Upper lobe of left lung (tissue), 4 donors: Measurements from ENCODE around the gene FBXL7.

ENCODE experiments used
- POLR2A ChIP-seq, 4 donors: fragments of 450-650 bp; IDR thresholded peaks; one replicate each; pipeline ENCODE4 v1.5.1; 2016 to 2017; ENCODE audit warnings: antibody characterized with exemption in 4 of 4, mild to moderate bottlenecking in 2 of 4
- TF ChIP-seq, protein P1 (sequence below), 6 experiments: fragments of 450-650 bp in 4 of 6; fragments of 200-600 bp in 2 of 6; sonication (generic) in 2 of 6; IDR thresholded peaks; one replicate each; pipeline ENCODE4 v1.5.1; 2016 to 2019; ENCODE audit warnings: antibody characterized with exemption in 6 of 6

DNA sequence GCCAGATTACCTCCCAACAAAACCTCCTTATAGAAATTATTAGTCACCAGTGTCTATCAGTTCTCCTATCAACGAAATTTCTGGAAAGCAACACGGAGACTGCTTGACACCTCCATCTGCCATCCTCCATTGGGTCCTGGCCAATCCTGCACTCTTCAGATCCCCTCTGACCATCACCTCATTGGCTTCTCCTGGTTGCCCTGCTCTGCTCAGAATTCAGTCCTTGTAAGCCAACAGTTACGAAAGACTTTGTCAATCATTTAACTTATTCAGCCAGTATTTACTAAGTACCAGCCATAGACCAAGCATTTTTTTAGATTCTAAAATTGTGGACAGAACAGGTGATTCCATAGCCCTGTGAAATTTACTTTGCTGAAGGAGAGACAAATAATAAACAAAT lies 451.1 kb downstream of the FBXL7 start:
- no peak for TF ChIP-seq POLR2A (IDR thresholded peaks at IDR 0.05)
- TF ChIP-seq, protein P1, sequence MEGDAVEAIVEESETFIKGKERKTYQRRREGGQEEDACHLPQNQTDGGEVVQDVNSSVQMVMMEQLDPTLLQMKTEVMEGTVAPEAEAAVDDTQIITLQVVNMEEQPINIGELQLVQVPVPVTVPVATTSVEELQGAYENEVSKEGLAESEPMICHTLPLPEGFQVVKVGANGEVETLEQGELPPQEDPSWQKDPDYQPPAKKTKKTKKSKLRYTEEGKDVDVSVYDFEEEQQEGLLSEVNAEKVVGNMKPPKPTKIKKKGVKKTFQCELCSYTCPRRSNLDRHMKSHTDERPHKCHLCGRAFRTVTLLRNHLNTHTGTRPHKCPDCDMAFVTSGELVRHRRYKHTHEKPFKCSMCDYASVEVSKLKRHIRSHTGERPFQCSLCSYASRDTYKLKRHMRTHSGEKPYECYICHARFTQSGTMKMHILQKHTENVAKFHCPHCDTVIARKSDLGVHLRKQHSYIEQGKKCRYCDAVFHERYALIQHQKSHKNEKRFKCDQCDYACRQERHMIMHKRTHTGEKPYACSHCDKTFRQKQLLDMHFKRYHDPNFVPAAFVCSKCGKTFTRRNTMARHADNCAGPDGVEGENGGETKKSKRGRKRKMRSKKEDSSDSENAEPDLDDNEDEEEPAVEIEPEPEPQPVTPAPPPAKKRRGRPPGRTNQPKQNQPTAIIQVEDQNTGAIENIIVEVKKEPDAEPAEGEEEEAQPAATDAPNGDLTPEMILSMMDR (IDR thresholded peaks at IDR 0.05), result no peak
